ENCODE results near the gene SH3BP5L.
"Not testable (repeated sequence)": the region's sequence is repeated elsewhere in the genome, so short reads cannot be mapped to it uniquely, and the experiment has no call there.

The SH3BP5L gene

DNA sequence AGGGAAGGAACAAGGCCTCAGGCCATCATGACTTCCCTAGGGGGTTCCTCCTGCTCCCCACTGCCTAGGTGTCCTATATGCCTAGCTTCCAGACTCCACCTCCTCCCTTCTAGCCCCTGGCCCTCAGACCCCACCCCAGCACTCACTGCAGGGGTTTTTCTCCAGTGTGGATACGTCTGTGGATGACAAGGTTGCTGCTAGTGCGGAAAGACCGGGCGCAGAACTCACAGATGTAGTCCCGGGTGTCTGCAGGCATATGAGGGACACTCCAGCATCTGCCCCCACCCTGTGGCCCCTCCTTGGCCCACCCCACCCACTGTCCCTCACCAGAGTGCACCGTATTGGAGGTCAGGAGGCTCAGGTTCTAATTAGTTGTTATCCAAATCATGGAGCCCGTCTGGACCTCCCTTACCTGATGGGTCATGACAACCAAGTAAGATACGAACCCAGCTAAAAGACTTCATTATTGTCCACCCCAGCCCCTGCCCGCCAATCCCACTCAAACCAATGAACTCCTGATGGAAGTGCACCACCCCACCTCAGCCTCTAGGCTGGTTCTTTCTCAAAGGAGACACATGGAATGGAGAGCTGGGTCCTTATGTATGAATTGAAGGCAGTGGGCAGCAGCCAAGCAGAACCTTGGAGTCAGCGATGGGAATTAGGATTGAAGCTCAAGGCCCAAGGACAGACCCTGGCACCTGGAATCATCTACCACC is 25.0 kb upstream of the SH3BP5L start:
- peak; percentile 20 for DNase-seq

DNA sequence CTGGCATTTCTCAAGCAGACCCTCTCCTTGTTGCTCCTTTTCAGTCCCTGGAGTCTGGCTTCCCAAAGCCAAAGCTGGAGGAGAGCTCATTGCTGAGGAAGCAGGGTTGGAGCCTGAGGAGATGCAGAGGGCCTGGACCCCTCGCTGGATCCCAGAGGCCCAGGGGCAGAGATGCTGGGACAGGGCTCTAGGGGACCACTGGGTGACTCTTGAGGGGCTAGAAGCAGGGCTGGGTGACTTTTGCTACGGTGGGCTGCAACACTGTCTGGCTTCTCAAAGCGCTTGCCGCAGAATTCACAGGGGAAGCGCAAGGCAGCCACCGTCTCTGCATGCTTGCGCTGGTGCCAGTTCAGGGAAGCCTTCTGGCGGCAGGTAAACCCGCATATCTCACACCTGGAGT is 24.4 kb upstream of the SH3BP5L start:
- peak; percentile 20 for DNase-seq

DNA sequence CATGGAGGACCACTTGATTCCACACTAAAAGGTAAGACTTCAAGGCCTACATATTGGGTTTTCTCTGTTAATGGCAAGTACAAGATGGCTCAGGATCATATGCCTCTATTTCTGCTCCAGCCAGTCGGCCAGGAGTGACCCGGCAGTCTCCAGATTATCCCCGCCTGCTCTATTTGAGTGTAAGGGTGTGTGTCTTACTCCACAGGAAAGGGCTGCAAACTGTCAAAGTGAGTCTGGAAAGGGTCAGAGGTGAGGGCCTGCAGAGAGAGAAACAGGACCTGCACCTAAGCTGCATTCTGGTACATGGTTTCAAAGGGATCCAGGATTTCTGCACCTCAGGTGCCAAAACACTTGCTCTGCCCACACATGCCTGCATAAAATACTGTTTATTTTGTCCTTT is 23.9 kb upstream of the SH3BP5L start:
- DNase-seq = peak; percentile 15

DNA sequence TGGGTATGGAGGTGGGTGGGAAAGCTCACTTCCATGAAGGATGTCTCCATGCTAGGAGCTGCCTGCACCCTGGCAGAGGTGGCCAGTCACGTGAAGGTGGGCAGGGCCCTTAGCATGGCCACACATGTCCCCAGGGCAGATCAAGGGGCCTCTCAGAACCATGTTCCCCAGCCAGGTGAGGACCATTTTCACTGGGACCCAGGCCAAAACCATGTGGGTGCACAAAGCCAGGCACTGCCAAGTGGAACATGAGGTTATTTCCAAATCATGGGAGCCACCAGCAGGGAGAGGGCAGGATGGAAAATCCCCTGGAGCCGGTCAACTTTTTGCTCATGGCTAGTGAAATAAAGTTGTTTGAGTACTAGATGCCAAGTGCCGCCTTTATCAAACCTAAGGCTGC is 23.4 kb upstream of the SH3BP5L start:
- DNase-seq = peak; percentile 20

DNA sequence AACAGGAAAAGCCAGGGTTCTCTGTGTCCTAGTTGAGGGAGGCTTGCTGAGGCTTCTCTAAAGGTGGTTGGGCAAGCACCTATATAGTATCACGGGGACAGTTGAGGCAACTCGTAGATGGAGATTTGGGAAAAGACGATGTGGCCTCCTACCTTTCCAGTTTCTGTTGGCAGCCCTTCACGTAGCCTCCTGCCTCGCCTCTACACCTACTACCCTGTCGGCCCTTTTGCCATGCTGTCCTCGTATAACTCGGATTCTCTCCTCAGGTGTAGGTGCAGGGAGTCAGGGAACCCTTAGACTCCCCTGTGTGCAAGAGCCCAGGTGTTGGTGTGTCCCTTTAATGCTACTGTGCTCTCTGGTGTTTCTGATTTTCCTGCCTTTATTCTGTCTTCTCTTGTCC is 22.9 kb upstream of the SH3BP5L start:
- DNase-seq = peak; percentile 15

DNA sequence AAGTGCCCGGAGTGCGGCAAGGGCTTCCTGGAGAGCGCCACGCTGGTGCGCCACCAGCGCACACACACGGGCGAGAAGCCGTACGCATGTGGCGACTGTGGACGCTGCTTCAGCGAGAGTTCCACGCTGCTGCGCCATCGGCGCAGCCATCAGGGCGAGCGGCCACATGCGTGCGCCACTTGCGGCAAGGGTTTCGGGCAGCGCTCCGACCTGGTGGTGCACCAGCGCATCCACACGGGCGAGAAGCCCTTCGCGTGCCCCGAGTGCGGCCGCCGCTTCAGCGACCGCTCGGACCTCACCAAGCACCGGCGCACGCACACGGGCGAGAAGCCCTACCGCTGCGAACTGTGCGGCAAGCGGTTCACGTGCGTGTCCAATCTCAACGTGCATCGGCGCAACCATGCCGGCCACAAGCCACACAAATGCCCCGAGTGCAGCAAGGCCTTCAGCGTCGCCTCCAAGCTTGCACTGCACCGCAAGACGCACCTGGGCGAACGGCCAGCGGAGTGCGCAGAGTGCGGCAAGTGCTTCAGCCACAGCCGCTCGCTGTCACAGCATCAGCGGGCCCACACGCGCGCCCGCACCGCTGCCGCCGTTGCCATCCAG is 22.3 kb upstream of the SH3BP5L start:
- no peak for DNase-seq

DNA sequence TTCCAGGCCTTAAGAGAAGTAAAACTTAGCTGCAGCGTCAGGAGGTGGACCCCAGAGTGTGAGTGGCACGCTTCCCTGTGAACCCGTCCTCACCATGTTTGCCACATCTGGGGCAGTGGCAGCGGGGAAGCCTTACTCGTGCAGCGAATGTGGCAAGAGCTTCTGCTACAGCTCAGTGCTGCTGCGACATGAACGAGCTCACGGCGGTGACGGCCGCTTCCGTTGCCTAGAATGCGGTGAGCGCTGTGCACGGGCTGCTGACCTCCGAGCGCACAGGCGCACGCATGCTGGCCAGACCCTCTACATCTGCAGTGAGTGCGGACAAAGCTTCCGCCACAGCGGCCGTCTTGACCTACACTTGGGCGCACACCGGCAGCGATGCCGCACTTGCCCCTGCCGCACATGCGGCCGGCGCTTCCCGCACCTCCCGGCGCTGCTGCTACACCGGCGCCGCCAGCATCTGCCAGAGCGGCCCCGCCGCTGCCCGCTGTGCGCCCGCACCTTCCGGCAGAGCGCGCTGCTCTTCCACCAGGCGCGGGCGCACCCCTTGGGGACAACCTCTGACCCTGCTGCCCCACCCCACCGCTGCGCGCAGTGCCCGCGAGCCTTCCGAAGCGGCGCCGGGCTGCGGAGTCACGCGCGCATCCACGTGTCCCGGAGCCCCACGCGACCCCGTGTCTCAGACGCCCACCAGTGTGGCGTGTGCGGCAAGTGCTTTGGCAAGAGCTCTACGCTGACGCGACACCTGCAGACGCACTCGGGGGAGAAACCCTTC is 21.7 kb upstream of the SH3BP5L start:
- DNase-seq = no peak

DNA sequence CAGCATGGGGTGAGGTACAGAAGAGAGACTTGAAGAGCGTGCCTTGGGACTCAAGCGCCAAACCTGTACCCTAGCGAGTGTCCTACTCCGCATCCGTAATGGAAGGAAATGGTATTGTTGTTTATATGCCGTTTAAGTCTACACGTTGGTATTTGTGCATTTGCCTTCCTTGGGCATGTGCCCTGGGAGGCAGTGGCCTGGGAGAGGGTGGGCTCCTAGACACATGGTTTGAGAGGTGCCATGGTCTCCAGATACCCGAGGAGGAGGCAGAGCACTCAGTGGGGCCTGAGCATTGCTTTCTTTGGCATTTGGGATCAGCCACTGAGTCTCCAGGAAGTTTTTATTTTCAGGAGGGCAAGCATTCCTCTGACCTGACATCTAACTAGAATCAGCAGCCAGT is 18.8 kb upstream of the SH3BP5L start:
- DNase-seq = no peak

DNA sequence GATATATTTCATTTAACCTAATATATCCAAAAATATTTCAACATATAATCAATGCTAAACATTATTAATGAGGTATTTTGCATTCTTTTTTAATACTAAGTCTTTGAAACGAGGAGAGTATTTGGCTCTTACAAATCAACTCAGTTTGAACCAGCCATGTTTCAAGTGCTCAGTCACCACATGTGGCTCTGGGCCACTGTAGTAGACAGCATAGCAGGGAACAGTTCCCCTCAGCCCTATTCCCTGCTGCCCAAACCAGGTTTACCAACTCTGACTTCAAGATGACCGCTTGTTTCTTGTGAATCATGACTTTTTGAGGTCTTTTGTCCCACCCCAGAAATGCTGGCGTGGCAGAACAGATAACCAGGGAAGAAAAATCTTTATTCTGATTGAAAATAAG is 18.0 kb upstream of the SH3BP5L start:
- no peak for DNase-seq

DNA sequence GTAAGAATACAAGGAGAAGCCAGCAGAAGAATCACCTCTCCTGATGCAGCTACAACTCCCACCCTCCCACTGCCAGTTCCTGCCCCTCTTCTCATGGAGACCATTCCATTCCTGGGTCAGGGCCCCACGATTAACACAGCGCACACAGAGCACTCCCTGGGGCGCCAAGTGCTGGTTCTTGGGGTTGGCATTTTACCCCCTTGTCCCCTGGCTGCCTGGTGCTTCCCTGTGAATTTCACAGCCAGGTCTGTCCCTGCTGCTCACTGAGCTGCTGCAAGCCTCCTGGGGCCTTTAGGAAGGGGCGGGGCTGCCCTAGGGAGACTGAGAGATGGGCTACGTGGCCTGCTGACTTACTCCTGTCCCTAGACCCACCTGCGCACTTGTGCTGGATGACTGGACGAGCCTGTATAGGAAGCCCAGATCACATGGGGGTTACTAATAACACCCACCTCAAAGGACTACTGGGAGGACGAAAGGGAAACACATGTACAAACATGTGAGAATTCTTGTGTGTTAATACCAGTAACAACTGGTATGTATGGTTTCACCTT is 17.1 kb upstream of the SH3BP5L start:
- DNase-seq = no peak

DNA sequence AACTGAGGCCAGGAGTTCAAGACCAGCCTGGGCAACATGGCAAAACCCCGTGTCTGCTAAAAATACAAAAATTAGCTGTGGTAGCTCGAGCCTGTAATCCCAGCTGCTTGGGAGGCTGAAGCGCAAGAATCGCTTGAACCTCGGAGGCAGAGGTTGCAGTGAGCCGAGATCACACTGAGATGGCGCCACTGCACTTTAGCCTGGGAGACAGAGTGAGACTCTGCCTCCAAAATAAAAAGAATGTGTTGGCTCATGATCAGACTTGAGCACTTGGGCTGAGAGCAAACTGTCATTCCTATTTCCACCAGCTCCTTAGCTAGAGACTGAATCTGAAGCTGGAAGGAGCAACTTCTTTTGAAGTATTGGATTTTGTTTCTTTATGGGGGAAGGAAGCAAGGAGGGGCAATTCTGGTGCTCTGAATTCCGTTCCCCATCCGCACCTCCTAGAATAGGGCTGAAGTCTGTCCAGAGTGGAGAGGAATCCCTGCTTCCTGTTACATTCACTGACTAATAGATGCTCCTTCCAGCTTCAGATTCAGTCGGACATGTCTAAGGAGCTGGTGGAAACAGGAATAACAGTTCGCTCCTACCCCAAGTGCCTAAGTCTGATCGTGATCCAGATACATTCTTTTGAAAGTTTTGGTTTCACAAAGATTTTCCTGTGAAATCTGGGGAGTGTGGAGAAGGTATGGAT is 16.1 kb upstream of the SH3BP5L start:
- peak; percentile 49 for DNase-seq

DNA sequence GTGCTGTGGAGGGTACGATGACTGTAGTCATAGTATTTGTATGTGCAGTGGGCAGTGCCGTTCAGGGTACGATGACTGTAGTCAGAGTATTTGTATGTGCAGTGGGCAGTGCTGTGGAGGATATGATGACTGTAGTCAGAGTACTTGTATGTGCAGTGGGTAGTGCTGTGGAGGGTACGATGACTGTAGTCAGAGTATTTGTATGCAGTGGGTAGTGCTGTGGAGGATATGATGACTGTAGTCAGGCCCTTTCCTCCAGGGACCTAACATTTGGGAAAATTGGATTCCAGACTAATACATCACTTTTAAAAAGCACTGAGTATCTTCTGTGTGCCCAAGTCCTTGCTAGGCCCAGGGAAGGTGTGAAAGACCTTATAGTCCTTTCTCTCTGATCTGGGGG is 15.2 kb upstream of the SH3BP5L start:
- no peak for DNase-seq

DNA sequence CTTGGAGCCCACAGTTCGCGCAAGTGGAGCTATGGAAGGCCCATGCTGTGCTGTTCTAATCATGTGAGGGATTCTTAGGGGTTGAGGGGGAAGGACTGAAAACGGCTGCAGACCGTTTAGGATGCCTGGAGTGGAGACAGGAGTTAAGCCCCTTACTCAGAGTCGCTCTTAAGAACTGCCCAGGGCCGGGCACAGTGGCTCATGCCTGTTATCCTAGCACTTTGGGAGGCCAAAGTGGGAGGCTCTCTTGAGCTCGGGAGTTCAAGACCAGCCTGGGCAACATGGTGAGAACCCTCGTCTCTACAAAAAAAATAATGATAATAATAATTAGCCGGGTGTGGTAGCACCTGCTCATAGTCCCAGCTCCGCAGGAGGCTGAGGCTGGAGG is 13.4 kb upstream of the SH3BP5L start:
- no peak for DNase-seq

DNA sequence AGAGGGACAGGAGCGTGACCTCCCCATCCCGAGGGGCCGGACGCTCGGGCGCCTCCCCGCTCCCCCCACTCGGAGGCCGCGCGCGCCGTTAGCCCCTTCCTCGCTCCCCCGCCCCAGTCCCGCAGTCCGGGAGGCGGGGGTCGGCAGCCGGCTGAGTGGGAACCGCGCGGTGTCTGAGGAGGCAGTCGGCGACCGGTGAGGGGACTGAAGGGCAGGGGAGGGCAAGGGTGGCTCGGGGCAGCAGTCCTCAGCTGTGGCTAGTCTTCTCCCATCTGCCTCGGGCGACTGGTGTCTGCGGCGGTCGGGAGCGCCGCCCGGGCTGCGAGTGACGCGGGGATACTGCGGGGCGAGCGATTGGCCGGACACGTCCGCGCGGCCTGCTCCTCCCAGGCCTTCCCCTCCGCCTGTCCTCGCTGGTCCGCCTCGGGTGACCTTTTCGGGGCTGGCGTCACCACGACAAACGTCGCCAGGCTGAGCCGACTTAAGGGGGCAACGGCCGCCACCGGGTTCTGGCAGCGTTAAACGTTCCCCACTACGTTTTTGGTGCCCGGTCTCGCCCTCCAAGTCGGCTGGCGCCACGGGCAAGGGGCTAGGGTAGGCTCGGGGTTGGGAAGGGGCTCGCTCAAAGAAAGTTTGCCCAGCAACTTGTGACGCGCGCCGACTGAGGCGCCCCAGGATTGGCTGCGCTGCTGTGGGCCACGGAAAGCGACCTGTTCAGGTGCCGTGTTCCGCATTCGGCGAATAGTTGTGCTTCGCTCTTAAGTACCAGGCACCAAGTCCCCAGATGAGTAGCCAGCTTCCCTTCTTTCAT is 12.8 kb upstream of the SH3BP5L start:
- DNase-seq = peak; percentile 89

DNA sequence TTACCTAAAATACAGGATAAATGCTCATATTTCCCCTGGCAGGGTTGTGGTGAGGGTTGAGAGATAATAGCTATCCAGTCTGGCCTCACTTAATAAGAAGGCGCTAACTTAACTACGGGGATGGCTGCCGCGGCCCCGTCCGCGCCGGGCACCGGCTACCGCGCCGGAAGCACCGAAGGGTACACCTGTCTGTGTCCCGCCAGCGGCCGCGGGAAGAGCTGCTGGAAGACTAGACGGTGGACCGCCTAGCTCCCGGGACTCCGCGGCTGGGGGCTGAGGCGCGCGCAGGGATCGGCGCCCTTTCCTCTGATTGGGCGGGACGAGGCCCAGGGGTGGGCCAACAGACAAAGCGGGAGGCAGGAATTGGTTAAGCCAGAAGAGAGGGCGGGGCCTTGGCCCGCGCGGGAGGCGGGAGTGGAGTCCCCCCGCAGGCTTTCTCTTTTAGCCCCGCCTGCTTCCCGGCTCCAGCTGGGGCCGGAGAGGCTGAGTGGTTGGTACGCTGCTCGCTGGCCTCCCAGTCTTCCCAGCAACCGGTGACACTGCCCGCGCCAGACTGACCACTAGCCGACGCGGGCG is 12.2 kb upstream of the SH3BP5L start, which contains the start of gene ZNF672:
Gene ZNF672, plus strand, starts transcription at position 444 of the 576 bp plus-strand sequence. CDS start 9,051 bp downstream, outside the sequence.
- peak; percentile 95 for DNase-seq

DNA sequence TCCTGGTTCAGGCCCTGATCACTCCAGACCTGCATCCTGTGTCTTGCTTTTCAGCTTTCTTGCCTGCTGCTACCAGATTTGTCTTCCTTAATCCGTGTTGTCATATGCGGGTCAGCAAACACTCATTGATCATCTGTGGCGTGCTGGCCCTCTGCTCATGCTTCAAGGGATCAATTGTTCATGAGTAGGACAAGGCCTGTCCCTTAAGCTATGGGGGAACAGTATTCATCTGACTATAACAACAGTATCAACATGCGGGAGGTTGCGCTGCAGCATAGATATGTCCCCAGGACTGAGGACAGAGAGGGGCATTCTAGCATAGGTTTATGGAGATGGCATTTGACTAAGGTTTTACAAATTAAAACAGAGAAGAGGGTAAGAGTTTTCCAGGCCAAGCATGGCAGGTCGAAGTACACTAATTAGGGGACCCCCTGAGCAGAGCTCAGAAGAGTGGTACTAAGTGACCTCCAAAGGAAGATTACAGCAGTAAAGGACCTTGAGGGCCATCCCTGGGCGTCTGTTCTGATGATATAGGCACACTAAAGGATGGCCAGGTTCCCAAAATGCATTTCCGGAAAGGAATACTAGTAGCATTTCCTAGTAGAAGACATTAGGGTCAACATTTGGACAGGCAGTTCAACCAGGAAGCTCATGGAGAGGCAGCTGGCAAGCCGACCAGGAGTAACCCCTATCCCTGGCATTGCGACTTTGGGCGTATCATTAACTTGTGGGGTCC is 11.5 kb upstream of the SH3BP5L start:
- DNase-seq = no peak

DNA sequence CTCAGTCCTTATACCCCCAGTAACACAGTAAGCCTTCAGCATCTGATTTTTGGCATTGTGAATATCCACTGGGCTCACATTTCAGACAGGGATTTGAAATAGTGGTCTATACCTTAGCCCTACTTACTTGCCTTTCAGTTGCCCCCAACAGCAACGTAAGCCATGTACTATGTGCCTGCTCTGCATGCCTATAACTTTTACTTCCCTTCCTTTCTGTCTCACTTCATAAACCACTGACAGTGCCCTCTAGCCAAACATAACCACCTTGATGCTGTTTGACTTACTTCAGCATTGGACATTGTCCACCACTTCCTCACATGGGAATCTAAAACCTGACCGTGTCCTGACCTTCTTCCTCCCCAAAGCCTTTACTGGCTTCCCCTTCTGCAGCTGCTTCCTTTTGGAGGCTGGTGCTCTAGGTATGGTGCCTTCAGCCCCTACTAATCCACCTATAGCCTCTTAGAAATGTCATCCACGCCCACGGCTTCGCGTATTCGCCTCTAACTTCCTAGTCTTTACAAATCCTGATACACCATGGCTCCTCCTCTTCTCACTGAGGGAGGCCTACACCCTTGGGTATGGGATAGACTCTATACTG is 8.7 kb upstream of the SH3BP5L start:
- no peak for DNase-seq

DNA sequence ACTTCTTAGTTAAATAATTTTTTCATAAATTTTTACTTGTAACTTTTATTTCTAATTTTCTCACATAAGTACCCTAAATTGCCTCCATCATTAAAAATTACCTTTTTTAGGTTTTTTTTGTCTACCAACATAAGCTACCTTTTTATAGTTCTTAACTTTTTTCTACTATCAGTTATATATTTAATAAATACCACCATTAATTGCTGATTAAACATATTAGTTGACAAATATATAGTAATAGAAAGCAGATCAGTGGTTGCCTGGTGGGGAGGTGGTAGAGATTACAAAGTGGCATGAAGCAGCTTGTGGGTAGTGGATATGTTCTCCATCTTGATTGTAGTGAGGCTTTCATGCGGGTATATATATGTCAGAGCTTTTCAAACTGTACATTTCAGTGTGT is 6.1 kb upstream of the SH3BP5L start:
- no peak for DNase-seq

DNA sequence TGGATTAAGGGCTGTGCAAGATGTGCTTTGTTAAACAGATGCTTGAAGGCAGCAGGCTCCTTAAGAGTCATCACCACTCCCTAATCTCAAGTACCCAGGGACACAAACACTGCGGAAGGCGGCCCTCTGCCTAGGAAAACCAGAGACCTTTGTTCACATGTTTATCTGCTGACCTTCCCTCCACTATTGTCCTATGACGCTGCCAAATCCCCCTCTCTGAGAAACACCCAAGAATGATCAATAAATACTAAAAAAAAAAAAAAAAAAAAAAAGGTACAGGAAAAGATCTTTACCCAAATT is 5.0 kb upstream of the SH3BP5L start:
- not testable (repeated sequence) for DNase-seq

DNA sequence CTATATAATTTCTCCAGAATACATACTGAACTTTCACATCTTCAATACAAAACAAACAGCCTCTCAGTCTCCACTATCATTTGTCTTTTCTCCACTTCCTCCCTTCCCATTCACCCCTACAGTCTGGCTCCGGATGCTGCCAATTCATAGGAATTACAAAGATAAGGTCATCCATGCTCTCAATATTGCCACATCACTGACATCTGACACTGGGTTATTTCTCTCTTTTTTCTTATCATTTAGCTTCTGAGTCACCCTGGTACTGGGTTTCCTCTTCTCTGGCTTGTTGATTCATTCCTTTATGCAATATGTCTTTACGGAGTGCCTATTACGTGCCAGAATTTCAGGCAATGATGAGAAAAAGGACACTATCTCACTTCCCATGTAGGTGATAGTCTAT is 3.1 kb upstream of the SH3BP5L start:
- DNase-seq = no peak

DNA sequence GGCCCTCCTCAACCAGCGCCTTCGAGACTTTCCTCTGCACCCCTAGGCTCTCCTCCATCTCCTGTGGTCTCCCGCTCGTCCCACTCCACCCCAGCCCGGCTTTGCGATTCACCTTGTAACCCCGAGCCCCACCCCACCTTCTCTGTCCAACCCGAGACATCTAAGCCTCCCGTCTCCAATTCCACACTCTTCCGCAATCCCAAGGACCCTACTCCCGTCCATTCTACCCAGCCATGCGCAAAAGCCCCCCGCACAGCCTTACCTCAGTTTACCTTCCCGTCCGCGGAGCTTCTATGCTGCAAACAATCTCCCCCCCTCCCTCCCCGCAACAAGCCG is 174 bp downstream of the SH3BP5L start:
- no peak for DNase-seq

Data from stimulated activated CD8-positive, alpha-beta memory T cell treated with anti-CD3 and anti-CD28 coated beads, Interleukin-4, amount 100 ng/mL, for 48 hours (primary cell).